GM18873 (cell line): ENCODE data around the gene IRAG1.

Source experiments
- ATAC-seq: cut with Tn5 transposase; IDR thresholded peaks from one replicate; pipeline ENCODE4 v1.9.1; 2021; ENCODE audit warnings: mild to moderate bottlenecking, moderate library complexity, moderate number of reproducible peaks; ENCODE audit not compliant: unreplicated experiment, low FRiP score

The IRAG1 gene, protein sequence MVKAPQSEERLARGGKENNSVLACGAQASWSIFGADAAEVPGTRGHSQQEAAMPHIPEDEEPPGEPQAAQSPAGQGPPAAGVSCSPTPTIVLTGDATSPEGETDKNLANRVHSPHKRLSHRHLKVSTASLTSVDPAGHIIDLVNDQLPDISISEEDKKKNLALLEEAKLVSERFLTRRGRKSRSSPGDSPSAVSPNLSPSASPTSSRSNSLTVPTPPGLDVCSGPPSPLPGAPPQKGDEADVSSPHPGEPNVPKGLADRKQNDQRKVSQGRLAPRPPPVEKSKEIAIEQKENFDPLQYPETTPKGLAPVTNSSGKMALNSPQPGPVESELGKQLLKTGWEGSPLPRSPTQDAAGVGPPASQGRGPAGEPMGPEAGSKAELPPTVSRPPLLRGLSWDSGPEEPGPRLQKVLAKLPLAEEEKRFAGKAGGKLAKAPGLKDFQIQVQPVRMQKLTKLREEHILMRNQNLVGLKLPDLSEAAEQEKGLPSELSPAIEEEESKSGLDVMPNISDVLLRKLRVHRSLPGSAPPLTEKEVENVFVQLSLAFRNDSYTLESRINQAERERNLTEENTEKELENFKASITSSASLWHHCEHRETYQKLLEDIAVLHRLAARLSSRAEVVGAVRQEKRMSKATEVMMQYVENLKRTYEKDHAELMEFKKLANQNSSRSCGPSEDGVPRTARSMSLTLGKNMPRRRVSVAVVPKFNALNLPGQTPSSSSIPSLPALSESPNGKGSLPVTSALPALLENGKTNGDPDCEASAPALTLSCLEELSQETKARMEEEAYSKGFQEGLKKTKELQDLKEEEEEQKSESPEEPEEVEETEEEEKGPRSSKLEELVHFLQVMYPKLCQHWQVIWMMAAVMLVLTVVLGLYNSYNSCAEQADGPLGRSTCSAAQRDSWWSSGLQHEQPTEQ

DNA sequence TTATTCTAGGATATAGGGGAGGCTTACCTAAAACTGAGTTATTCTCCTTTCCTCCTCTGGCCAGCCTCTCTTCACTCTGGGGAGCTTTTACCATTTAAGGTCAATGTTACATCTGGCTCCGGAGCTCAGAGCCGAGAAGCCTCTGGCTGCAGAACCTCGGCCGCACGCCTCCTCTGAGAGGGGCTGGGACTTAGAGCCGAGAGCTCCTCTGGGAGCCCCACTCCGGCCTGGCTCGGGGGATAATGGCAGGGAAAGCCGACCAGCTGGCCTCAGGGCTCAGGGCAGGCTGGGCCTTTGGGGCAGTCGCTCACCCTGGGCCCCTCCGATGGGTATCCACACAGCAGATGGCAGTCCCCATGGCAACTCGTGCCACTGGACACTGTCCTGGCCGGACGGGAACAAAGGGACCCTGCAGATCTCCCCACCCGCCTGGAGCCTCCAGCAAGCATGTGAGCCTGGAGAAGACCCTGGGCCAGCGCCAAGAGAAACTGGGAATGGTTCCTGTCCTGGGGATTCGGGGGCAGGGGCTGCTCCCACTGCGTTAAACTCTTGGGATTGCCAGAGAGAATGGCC is at the start of gene IRAG1:
IRAG1 (minus strand) TSS at position 247 of the 573 bp plus-strand sequence; CDS start at position 94, 153 bp downstream.
- ATAC-seq: no peak

DNA sequence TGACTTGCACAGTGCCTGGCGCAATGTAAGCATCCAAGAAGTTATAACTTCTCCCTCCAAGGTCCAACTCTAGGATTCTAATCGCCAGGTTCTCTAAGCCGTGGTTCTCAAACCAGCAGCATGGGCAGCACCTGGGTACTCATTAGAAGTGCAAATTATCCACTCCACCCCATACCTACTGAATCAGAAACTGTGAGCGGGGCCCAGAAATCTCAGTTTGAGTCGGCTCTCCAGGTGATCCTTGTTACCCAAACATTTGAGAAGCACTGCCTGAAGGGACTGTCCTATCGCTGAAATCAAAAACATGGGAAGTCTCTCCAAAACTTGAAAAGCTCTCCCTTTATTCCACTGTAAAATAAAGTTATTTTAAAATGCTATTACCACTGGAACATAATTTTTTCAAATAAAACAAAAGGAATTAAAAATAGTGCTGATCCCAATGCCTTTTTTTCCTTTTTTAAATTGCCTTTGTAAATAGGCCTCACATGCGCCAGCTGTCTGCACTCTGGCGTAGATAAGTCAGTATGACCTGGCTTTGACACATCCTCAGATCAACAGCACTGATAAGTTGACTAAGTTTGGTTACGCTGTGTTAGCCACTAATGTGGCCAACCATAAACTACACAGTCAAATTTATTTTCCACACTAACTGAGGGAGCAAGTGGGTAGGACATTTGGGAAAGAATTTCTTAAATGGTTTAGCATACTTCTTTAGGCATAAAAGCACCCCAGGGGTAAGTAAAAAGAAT is 49.1 kb upstream of the IRAG1 start:
- ATAC-seq: no peak

DNA sequence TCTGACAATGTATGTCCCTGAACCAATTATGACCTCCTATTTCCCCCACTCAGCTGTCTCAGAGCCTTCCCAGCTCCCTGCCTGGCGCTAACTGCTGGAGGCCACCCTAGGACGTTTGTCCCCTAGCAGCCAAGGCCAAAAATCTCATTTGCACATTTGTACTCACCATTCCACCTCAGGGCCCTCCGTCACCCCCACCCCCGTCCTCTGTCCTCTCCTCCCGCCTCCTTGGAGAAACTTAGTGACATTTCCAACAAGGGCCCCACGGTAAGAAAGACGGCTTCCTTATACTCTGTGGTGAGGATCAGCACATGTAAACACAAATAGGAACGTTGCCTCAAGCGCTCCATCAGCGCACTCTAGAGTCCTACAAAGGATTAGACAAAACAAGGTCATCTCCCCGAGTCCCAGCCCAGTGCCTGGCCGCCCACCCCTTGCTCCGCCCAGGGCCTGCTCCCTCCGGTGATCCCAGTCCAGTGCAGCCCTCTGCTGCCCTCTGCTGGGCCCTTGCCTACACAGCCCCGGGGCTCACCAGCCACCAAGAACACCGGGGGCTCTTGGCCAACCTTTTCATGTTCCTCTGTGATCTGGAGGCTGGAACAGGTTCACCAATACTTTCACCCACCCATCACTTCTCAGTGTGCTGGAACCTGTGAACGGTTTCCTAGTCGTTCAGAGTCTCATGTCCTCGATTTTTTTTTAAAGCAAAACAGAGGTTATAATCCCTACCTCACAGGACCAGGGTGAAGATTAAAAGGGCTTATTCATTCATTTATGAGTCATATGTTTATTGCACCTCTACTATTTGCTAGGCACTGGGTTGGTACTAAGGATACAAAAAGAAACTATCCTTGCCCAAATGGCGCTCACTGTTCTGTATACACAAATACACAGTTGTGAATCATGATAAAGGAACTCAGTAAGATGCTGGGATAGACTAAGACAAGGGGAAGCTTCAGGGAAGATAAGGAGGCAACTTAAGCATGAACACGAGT is 42.2 kb upstream of the IRAG1 start:
- peak; percentile 84 for ATAC-seq

DNA sequence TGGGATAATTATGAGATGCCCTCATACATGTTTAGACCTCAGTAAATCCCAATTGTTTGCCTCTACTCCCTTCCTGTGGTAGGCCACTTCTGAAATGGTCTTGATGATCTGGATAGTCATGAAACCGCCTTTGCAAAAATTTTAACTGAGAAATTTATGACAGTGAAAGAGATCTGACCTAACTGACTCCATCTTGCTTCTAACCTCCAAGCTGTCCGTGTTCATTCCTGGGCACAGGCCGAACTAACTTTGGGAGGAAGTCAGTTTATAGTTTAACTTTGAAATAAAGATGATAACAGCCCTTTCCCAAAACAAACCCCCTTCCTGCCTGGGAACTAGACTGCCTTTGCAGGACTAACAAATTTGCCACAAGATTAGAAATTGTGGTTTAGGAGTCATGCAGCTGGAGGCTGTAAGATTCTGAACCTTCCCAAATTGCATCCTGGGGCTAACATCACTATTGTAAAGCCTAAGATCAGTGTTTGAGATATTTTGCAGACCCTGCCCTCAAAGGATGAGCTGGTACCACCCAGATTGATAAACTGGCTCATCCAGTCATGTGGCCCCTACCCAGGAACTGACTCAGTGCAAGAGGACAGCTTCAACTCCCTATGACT is 37.6 kb upstream of the IRAG1 start:
- no peak for ATAC-seq

DNA sequence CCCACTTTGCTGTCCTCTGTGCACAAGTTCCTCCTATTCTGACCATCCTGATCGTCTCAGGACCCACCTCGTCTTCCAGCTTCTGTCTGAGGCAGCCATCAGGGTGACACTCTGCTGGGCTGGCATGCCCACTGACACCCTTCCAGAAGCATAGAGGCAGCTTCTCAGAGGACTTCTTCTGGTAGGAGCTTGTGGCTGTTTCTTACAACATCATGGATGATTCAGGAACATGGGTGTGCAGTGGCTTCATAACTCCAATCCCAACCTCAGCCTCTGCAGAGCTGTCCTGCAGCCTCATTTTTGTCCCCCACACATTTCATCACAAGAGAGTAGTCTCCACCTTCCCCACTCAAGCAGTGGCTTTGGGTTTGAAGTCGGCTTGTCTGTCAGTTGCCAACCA is 36.6 kb upstream of the IRAG1 start:
- no peak for ATAC-seq

DNA sequence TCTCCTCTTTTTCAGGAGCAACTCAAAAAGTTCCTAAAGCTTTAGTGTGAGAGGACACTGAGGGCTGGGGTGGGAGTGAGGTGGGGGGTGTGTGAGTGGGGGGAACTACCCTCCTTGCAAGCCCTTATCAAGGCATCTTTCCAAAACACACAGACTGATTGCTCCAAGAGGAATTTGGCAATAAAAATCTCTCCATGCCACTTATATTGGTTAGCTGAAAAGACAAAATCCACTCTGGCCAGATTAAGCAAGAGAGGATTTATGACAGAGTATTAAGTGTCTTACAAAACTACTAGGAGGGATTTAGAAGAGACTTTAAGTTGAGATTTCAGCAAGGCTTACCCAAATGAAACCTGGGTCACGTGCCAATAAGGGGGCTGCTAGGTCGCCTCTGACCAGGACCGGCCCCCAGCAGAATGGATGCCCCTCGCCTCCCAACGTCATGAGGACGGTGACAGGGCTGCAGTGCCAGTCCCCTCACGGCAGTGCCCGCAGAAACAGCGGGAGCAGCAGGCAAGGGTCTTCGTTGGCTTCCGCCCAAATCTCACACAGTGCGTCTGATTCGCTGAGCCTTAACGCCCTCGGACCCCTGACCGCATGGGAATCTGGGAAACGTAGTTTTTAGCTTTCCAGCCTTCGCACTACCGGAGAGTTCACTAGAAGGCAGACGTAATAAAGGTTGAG is 35.4 kb upstream of the IRAG1 start:
- no peak for ATAC-seq

DNA sequence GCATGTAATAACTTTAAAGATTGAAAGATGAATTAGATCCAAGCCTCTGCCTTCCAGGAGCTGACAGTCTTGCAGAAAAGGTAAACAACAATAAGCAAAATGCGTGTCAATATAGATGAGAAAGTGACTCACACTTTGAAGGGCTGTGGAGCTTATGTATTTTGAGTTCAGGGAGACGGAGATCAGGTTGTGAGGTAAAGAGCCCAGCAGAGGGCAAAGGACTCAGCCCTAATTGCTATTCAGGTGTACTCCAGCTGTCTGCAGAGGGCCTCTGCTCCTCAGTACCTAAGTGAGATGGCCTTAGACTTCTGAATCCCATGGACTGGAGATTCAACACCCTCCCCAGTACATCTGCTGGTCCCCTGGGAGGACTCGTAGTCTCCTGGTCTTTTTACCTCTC is 34.6 kb upstream of the IRAG1 start:
- no peak for ATAC-seq

DNA sequence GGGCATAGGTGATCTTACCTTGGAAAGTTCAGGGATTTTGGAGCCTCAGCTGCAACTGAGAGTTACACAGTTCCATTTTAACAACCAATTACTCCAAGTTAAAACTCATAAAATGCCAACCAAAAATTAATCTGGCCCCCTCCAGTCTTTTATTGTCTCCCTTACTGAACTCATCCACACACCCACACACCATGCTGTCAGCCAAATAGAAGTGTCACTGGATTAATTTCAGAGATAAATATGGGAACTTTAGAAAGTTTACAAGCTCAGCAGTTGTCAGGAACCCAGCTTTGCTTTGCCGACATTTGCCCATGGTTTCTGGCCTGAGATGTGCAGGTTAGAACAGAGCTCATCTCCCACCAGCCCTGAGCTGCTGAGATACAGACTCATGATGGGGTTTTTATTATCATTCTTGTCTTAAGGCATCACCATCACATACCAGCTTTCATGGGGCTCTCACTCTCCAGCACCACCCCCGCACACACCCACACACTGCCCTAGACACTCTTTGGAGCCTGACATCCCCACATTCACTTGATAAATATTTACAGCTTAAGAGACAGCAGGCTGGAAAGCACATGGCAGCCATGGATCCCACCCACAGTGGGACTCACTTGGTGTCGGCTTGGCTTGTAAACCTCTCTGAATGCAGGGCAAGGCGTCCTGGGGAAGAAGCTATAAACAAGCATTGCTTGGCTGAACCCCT is 33.7 kb upstream of the IRAG1 start:
- ATAC-seq: no peak

DNA sequence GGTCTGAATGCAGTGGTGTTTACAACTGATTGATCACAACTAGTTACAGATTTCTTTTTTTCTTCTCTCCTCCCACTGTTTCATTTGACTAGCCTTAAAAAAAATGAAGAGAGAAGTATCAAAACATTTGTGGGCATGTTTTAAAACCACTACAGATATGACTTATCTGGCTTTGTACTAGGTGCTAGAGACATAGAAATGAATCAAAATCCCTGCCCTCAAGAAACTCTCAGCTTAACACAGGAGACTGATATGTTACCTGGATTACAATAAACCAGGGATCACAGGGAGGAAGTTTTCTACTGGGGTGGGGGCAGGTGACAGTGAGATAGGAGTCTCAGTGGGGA is 32.3 kb upstream of the IRAG1 start:
- ATAC-seq: no peak

DNA sequence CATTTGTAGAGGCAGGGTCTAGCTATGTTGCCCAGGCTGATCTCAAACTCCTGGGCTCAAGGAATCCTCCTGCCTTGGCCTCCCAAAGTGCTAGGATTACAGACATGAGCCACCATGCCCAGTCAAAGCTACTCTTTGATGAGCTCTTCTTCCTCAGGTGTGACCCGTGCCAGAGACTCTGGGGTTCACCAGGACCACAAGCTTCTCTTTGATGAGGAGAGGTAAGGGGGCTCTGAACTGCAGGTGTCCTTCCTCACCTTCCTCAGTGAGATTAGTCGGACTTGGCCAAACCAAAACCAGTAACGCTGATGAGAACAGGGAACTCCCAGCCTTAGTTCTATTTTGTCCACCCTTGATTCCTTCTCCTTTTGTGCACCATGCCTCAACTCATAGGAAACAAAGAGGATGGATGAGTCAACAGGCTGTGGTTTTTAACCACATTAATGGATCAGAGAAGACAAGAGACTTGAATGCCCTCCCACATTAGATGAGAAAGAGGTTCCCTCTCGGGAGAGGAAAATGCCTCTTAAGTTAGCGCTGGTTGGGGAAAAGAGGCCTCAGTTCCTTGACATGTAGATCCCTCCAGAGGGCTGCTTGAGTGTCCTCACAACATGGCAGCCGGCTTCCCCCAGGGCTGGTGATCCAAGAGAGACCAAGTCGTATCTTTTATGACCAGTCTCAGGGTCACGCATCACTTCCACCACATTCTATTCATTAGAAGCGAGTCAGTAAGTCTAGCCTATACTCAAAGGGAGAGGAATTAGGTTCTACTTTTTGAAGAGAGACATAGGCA is 31.8 kb upstream of the IRAG1 start:
- no peak for ATAC-seq

DNA sequence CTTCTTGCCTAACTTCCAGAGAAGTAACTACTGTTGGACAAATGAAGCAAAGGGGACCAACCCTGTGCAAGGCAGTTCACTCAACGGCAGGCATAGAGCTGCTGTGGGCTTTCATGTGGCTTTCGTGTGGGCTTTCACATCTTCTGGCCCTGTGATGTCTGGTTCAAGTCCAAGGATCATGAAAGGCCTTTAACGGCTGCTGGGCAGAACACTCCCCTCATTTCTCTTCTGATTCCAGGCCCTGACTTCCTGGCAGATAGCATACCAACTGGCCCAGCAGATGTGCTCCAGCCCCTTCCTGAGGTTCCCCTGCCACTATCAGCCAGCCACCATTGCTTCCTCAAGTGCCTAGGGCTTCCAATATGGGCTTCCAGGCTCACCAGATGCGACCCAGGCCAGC is 28.8 kb upstream of the IRAG1 start:
- ATAC-seq: no peak

DNA sequence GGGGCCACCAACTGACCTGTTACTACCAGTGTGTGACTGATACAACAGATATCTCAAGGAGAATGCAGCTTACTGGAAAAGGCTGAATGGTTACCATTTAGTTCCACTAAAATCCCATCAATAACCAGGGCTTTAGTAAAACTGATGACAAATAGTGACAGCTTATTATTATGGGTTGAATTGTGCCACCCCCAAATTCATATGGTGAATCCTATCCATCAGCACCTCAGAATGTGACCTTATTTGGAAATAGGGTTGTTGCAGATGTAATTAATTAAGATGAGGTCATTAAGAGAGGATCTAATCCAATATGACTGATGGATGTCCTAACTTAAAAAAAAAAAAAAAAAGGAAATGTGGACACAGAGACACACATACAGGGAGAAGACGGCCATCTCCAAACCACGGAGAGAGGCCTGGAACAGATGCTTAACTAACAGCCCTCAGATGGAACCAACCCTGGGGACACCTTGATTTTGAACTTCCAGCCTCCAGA is 27.4 kb upstream of the IRAG1 start:
- no peak for ATAC-seq

DNA sequence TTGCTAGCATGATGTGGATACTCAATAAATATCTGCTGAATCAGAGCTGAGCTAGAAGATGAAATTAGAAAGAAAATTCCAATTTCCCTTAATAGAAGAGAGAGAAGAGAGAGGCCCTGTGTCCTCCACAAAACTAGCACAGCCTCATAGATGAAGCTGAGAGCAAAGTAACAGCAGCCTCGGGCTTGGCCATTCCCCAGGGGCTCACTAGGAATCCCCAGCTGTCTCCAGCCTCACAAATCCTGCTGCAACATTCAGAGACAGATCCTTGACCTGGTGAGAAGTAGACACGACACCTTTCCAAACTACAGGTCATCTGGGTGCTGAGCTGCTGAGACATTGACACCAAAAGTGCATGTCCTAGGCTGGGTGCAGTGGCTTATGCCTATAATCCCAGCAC is 26.1 kb upstream of the IRAG1 start:
- ATAC-seq: no peak

DNA sequence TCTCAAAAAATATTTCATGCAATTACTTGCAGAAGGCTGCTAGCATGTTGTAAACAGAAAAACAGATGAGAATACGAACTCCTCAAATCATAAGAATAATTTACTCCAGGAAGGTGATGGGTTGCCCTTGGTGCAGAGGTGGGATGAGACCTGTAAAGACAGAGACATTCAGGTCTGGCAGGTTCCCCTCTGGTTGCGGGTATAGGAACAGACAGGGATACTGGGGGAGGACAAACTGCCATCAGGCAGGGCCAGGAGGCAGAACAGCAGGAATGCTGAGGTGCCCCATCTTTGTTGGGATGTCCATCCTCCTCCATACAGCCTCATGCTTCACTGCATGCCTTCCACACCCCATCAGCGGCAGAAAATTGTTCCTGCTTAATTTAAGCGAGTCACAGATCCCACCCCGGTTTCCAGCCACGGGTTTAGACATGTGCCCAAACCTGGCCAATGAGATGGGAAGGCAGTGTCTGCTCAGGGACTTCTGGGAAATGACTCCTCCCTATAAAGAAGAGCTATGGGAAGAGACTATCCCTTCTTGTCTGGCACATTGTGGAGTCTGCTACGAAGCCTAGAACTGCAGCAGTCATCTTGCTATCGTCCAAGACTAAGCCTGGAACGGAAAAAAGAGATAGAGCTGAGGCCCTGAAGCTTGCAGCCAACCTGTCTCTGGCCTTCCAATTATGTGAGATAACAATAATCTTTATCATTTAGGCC is 23.1 kb upstream of the IRAG1 start:
- no peak for ATAC-seq

DNA sequence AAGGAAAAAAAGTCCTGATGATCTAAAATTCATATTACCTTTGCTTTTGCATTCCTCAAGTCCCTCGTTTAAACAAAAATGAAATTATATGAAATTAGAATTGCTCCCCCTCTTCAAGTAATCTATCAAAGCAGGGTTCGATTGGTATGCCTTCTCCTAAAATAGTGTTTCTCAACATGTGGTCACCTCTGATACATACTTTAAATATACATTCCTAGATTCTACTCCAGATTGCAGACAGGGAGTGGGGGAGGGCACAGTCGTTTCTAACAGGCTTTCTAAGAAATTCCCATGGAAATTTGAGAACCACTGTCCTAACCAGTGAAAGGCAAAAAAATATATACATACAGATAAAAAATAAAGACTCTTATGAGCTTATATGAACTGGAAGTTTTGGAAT is 22.6 kb upstream of the IRAG1 start:
- ATAC-seq: no peak

DNA sequence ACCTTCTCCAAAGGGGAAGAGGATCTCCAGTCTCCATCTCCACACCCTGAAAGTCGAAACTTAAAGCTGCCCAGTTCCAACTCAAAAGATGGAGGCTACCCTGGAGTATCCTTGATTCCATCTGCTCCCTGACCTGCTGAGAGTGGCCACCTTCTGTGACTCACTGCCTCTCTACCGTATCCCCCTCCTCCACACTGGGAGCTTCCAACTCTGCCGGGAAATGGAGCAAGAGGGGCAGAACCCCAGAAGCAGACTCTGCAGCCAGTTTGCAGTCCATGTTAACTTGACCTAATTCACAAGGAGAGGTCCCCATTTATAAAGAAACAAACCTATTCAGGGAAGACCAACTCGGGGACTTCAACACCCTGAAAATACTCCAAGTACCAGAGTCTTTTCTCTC is 22.0 kb upstream of the IRAG1 start:
- no peak for ATAC-seq
